Tibial nerve (tissue), 3 donors: Measurements from ENCODE around the gene FSTL1.

Experiments used
- POLR2A ChIP-seq, 2 donors: fragments of 450-650 bp; IDR thresholded peaks; one replicate each; pipeline ENCODE4 v1.6.1; 2017; ENCODE audit warnings: antibody characterized with exemption in 2 of 2, mild to moderate bottlenecking in 2 of 2, moderate library complexity in 2 of 2
- TF ChIP-seq, protein P1 (sequence below), 5 experiments: fragments of 200-600 bp in 3 of 5; fragments of 450-650 bp in 2 of 5; sonication (generic) in 3 of 5; IDR thresholded peaks; one replicate each; pipeline ENCODE4 v1.5.1; 2016 to 2019; ENCODE audit warnings: antibody characterized with exemption in 5 of 5, mild to moderate bottlenecking in 3 of 5, moderate library complexity in 2 of 5

DNA sequence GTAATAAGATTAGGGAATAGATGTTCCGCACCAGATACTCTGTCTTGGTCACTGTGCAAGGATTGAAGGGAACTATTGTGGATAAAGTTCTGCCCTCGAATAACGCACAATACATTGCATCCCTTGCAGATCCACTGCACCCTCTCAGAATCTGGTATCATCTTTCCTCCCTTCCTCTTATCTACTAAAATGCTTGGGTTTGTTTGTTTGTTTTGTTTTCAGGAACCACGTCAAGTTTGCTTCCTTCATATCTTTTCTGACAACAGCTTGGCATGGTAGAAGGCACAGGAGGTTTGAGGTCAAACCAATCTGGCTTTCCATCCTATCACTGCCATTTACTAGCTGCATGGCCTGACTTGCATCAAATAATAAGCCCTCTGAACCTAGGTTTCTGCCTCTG, 2.0 kb upstream of the FSTL1 start:
- TF ChIP-seq POLR2A (IDR thresholded peaks at IDR 0.05): no peak
- TF ChIP-seq, protein P1, sequence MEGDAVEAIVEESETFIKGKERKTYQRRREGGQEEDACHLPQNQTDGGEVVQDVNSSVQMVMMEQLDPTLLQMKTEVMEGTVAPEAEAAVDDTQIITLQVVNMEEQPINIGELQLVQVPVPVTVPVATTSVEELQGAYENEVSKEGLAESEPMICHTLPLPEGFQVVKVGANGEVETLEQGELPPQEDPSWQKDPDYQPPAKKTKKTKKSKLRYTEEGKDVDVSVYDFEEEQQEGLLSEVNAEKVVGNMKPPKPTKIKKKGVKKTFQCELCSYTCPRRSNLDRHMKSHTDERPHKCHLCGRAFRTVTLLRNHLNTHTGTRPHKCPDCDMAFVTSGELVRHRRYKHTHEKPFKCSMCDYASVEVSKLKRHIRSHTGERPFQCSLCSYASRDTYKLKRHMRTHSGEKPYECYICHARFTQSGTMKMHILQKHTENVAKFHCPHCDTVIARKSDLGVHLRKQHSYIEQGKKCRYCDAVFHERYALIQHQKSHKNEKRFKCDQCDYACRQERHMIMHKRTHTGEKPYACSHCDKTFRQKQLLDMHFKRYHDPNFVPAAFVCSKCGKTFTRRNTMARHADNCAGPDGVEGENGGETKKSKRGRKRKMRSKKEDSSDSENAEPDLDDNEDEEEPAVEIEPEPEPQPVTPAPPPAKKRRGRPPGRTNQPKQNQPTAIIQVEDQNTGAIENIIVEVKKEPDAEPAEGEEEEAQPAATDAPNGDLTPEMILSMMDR (IDR thresholded peaks at IDR 0.05): no peak
